ENCODE data around the gene ZNF205.

Gene ZNF205

DNA sequence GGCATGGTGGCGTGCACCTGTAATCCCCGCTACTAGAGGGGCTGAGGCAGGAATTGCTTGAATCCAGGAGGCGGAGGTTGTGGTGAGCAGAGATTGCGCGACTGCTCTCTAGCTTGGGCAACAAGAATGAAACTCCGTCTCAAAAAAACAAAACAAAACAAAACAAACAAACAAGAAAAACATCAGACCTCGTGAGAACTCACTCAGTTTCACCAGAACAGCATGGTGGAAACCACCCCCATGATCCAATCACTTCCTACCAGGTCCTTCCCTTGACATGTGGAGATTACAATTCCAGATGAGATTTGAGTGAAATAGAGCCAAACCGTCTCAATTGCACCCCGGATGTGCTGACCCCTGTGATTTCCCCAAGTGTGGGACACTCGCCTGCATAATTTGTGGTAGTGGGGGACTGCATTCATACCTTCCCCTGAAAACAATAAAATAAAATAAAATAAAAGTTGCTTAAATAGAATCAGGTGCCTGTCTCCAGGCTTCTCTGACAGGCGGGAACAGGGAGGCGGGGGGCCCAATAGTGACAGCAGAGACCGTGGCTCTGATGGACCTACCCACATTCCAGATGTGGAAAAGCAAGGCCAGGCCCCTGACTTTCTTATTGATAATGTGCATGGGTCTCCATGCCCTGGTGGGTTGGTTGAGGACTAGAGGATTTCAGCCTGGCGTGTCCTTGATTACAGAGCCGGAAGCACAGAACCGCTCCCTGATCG lies 26.4 kb upstream of the ZNF205 start:
- DNase-seq = no peak

DNA sequence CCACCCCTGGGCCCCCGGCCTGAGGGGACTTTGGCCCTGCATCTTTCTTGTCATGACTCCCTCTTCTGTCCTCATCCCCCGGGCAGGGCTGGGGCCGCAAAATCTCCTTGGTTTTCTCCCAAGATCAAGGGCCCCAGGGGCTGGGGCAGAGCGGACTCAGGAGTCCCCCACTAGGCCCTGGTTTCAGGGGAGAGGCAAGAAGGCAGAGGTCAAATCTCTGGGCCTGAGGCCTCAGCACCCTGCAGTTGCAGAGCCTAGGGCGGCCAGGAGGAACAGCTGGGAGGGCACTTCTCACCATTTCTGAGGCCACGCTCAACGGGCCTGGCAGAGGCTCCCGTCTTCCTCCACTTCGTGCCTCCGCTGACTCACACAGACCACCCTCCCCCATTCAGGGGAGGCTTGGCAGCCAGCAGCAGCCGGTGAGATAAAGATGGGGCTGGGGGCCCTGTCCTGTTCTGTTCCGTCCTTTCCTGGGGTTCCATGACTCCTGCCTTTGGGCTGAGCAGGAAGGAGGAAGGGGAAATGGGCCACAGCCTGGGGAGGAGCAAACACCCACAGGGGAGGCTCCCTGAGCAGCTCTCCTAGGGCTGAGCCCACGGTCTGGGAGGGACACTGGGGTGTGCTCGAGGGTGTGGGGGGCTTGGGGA lies 25.7 kb upstream of the ZNF205 start:
- DNase-seq = no peak

DNA sequence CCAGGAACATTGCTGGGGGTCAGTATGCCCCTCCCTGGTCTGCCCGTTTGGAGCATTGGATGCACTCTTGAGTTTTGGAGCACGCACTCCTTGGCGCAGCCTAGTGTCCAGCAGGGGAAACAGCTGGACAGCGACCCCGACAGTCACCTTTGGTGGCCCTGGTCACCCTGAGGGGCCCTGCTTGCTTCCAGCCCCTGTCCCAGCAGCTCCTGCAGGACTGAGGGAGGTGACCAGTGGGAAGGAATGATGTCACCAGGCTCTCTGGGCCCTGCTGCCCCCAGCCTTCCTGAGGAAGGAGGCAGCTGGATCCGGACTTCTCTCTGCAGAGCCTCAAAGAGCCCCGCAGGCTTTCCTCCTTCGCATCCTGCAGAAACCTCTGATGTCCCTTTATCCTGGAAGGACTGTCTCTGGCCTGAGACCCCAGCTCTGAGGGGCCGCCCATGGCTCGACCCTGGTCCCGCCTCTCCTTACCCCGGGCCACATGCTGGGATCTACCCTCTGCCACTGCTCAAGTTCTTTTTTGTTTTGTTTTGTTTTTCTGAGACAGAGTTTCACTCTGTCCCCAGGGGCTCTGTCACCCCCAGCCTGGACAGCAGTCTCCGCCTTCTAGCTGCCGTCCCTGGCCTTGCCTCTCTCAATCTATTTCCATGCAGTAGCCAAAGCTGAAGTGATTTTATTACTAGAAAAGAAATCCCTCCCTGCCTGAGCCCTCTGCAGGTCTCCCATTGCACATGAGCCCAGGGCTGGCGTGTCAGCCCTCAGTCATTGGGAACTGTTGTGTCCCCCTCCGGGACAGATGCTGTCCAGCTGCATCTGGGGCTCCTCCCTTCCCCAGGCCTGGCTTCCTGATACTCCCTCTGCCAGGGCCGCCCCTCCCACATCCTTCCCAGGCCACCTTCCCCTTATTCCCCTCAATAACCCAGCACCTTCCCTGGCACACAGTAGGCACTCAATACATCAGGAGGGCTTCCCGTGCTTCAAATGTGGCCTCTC lies 24.8 kb upstream of the ZNF205 start:
- DNase-seq = no peak

GRCh38 chr16:3088450-3088849 lies 23.9 kb upstream of the ZNF205 start:
- no peak for DNase-seq

DNA sequence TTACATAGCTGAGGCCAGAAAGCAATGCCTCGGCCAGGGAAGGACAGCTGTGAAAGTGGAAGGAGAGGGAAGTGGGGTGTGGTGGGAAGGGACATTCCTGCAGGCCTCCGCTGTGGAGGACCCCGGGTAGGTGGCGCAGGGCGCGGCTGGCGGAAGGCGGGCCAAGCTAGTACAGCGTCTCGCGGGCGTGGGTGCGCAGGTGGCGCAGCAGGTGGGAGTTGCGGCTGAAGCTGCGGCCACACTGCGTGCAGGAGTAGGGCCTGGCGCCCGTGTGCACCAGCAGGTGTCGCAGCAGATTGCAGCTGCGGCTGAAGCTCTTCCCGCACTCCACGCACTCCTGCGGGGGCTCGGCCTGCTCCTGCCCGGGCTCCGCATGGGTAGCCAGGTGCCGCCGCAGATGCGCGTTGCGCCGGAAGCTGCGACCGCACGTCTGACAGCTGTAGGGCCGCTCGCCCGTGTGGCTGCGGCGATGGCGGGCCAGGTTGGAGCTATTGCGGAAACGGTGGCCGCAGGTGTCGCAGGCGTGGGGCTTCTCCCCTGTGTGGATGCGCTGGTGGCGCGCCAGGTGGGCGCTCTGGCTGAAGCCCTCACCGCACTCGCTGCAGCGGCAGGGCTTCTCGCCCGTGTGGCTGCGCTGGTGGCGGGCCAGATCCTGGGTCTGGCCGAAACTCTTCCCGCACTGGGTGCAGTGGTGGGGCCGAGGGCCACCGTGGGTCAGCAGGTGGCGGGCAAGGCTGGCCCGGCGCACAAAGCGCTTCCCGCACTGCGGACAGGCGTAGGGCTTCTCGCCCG lies 23.3 kb upstream of the ZNF205 start:
- DNase-seq = no peak

- no peak for DNase-seq
Observed at GRCh38 chr16:3089717-3090592, 22.4 kb upstream of the ZNF205 start.

- DNase-seq = no peak
Observed at GRCh38 chr16:3091551-3091950, 20.8 kb upstream of the ZNF205 start.

DNA sequence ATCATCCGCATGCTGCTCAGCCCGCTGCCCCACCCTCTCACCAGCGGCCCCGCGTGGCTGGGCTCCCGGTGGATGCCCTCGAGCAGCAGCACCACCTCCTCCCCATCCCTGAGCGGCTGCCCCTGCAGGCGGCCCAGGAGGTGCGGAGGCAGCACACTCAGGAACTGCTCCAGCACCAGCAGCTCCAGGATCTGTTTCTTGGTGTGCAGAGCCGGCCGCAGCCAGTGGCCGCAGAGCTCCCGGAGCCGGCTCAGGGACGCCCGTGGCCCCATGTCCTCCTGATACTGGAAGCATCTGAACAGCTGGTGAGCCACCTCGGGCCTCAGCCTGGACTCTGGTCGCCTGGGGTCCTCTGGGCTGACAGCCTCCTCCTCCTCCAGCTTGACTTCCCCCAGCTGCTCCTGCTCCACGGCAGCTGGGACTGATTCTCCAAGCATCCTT lies 19.9 kb upstream of the ZNF205 start:
- DNase-seq = no peak

DNA sequence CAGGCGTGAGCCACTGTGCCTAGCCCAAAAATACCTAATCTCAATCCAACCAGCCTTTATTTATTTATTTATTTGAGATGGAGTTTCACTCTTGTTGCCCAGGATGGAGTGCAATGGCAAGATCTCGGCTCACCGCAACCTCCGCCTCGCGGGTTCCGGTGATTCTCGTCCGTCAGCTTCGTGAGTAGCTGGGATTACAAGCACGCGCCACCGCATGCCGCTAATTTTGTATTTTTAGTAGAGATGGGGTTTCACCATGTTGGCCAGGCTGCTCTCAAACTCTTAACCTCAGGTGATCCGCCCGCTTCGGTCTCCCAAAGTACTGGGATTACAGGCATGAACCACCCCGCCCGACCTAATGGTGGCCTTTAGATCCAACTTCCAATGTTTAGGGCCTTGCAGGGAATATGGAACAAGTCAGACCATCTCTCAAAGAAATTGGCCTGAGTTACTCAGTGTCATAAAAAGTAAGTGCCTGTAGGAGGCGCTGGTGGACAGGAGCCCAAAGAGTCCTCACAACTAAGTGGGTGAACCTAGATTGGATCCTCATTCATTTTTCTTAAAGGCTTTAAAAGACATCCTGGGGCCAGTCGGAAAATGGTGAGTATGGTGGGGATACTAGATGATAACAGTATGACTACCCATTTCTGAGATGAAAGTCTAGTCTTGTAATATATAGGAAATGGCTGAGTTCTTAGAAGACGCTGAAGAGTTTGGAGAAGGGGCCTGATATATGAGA lies 17.9 kb upstream of the ZNF205 start:
- DNase-seq = no peak

GRCh38 chr16:3095869-3096268 lies 16.5 kb upstream of the ZNF205 start:
- no peak for DNase-seq

GRCh38 chr16:3096362-3096761 lies 16.0 kb upstream of the ZNF205 start:
- no peak for DNase-seq

DNA sequence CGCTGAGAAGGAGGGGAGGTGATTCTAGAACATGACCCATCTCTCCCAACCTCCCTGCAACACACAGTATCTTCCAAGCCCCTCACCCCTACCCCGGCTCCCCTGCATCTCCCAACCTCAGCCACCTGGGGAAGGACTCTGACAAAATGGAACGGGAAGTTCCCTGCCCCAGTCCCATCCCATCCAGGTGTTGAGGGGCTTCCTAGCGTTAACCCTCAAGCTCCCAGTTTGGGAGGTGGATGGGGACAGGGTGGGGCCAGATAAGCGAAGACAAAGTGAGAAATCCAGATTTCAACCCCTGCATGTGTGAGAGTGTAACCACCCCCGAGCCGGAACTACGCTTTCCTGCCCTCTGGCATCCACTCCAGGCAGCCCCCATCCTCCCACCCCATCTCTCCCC lies 15.1 kb upstream of the ZNF205 start:
- DNase-seq = no peak

DNA sequence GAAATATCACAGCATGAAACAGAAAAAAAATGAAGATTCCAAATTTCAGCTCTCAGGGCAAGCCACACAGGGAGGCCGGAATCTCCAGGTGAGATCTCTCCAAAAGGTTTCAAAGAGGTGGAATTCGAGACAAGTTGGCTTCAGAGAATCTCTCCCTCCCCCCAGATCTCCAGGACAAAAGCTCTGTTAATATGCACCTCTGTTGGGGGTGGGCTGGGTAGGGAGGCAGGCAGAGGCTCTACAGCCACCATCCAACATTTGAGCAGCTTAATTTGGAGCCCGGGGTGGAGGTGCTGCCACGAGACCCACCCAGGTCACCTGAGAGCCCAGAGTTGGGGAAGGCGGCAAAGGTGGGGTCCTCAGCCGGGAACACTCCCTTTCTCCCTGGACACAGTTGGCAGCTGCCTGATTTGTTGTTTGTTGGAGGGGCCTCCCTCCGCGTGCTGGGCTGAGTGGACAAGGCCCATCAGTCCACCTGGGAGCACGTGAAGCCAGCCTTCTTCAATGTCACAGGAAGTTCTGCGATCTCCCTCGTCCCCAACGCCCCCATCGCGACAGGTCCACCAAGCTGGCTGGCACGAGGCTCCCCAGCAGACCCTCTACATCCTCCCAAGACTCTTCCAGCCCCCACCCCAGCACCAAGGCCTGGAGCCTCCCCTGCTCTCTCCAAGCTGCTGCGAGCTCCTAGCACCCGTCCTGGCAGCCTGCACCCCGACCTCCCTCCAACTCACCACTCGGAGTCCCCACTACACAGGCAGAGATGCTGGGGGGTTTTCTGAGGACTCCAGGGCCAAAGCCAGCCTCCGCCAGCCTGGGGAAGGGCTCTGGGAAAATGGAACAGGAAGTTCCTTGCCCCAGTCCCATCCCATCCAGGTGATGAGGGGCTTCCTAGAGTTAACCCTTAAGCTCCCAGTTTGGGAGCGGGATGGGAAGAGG lies 13.7 kb upstream of the ZNF205 start, which contains the start of gene ZSCAN10:
TSS of gene ZSCAN10 (minus strand) at position 836 of the 936 bp plus-strand sequence. CDS start 6,357 bp downstream, outside the sequence.
- DNase-seq = no peak

GRCh38 chr16:3099395-3099731 lies 13.0 kb upstream of the ZNF205 start:
- no peak for DNase-seq

DNA sequence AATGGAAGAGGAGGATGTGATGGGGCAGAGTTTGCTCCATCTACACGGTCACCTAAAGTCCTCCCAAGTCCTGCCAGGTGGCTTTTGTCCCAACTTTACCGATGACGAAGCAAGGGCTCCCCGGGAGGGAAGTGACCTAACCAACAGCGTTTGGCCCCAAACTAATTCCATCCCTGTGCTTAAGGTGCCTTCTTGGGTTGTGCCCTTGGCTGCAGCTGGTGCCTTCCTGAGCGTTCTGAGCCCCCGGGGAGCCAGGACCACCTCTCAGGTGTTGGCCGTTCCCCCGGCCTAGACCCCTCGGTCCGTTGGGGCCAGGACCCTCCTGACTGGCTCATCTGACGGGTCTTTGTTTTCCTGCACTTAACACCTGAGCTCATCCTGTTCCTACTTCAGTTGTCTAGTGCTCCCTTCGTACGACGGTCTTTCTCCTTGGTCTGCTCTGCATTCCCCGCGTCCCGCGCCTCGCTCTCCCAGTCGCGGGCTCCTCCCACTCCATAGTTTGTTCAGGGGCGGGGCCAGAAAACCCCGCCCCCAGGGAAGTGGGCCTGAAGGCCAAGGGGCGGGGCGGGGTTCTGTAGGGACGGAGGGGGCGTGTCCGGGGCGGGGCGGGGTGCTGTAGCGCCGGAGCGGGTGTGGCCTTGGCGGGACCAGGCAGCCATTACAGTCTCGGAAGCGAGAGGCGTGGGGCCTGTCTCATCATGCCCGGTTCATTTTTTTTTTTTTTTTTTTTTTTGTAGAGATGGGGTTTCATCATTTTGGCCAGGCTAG lies 12.5 kb upstream of the ZNF205 start:
- DNase-seq = peak; percentile 52

DNA sequence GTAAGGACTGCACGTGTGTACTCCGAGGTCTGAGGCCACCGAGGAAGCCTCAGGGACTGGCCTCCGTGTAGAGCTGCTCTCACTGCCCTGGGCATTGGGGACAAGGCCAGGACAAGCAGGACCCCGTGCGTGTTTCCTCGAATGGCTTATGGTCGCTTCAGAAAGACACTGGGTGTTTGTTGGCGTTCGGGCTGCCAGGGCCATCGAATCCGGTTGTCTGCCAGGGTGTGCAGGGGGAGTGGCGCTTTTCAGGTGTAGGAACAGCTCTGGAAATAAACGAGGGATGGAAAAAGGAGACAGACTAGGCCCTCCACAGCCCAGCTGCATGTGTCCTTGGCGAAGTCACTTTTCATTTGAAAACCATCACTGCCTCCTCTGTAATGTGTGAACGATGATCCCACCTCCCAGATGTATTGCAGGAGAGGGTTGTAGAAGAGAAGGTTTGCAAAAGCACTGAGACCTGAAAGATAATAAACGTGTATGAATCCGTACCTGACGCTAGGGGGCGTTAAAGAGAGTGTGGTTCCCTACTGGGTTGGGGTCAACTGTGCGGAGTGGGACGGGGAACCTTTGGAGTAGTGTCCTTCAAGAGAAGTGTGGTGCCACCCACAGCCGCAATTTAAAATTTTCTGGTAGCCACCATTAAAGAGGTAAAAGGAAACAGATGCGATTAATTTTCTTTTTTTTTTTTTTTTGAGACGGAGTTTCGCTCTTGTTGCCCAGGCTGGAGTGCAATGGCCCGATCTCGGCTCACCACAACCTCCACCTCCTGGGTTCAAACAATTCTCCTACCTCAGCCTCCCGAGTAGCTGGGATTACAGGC lies 11.2 kb upstream of the ZNF205 start:
- peak; percentile 24 for DNase-seq

- DNase-seq = no peak
Observed at GRCh38 chr16:3101841-3102470, 10.4 kb upstream of the ZNF205 start.

Measured in SHP77 treated with DMSO at 0.1 percent for 48 hours (cell line).